Panc1 (cell line): ENCODE results near the gene PRR15. TPM values are rescaled to one million over a fixed set of nuclear protein-coding genes. Genes with fewer than 3 reads are reported as not detected.

Source experiments
- ATAC-seq: fragments of 200-7000 bp; cut with Tn5 transposase; 2 replicates; pipeline ENCODE4 v1.9.1; 2020; ENCODE audit warnings: mild to moderate bottlenecking, moderate library complexity
- BruUV-seq: library from RNA; stranded (reverse); fragments of 400-500 nt; replicated peaks from 2 replicates; lab custom pipeline; 2021; lab: Mats Ljungman, UMichigan
- CTCF ChIA-PET: fragments of 300-600 bp; sonication (Branson Sonifier 250); formaldehyde crosslinking; loops from one replicate; lab custom pipeline; 2022; ENCODE audit warnings: antibody characterized with exemption; lab: Charles Lee
- POLR2A ChIA-PET: fragments of 300-600 bp; sonication (Branson Sonifier 250); formaldehyde crosslinking; loops from one replicate; lab custom pipeline; 2022; ENCODE audit warnings: antibody characterized with exemption; lab: Charles Lee
- DNase-seq: peaks from one replicate; pipeline ENCODE4 v3.0.0-alpha.2; 2010; ENCODE audit warnings: low read depth, low spot score
- H3K27ac ChIP-seq: 2 replicates; pipeline ENCODE4 v1.5.1; 2011; ENCODE audit warnings: mild to moderate bottlenecking, low read length, inconsistent platforms
- H3K27me3 ChIP-seq: fragments of 200-500 bp; sonication (Bioruptor generic); 2 replicates; pipeline ENCODE4 v1.6.0; 2014; ENCODE audit warnings: low read length, inconsistent platforms; ENCODE audit not compliant: control insufficient read depth, insufficient read depth
- H3K36me3 ChIP-seq: fragments of 200-500 bp; sonication (Bioruptor generic); 2 replicates; pipeline ENCODE4 v1.5.1; 2014; ENCODE audit warnings: inconsistent platforms, mild to moderate bottlenecking, low read length, moderate library complexity; ENCODE audit not compliant: control insufficient read depth, insufficient read depth
- H3K4me1 ChIP-seq: 2 replicates; pipeline ENCODE4 v1.5.1; 2011; ENCODE audit warnings: inconsistent platforms, mild to moderate bottlenecking, low read length, moderate library complexity; ENCODE audit not compliant: control insufficient read depth, insufficient read depth
- H3K4me3 ChIP-seq, 2 experiments: 2 replicates each; pipeline ENCODE4 v1.5.1; 2011 to 2012; ENCODE audit warnings: low read depth in 2 of 2, low read length in 2 of 2, mild to moderate bottlenecking in 2 of 2, inconsistent platforms in 1 of 2, moderate library complexity in 1 of 2
- H3K9me3 ChIP-seq: fragments of 200-500 bp; sonication (Bioruptor generic); 2 replicates; pipeline ENCODE4 v1.5.1; 2014; ENCODE audit warnings: low read depth, mild to moderate bottlenecking, inconsistent platforms, low read length, moderate library complexity; ENCODE audit not compliant: control insufficient read depth, insufficient read depth
- CTCF ChIP-seq: fragments of 450-650 bp; IDR thresholded peaks from 2 replicates; pipeline ENCODE4 v1.5.1; 2017; ENCODE audit warnings: mild to moderate bottlenecking
- POLR2AphosphoS5 ChIP-seq: IDR thresholded peaks from 2 replicates; pipeline ENCODE4 v1.6.1; 2012; ENCODE audit warnings: mild to moderate bottlenecking, low read depth, low read length, moderate library complexity
- REST ChIP-seq, 2 experiments: IDR thresholded peaks; 2 replicates each; pipeline ENCODE4 v1.6.1; 2011 to 2012; ENCODE audit warnings: low read depth in 2 of 2, control low read depth in 1 of 2, low read length in 1 of 2, mild to moderate bottlenecking in 1 of 2, moderate library complexity in 1 of 2; ENCODE audit not compliant: insufficient read depth in 1 of 2
- TCF7L2 ChIP-seq: IDR thresholded peaks from 2 replicates; pipeline ENCODE4 v1.6.1; 2011; ENCODE audit warnings: mild to moderate bottlenecking, low read depth, low read length, inconsistent platforms
- in situ Hi-C: cut with HindIII; loops from 2 replicates; pipeline ENCODE4 v1.10.0; 2016; ENCODE audit warnings: low sequenced_read_pairs, low pct_unique_long_range_greater_than_20kb
- intact Hi-C: fragments of 100-400 bp; cut with micrococcal nuclease; formaldehyde crosslinking; loops from one replicate; pipeline ENCODE4 v1.10.0; 2022; ENCODE audit not compliant: unreplicated experiment
- total RNA-seq: library from RNA; stranded (reverse); gene quantifications from one replicate; pipeline ENCODE4 v1.2.1, GENCODE V29; 2021; ENCODE audit not compliant: unreplicated experiment

The PRR15 gene
- total RNA-seq, 1 experiment from 2014 or later: 0.23 TPM

- Histone ChIP-seq H3K27me3 (no peaks in the 10 kb centered on the region), H3K4me1 (no peaks in the 10 kb centered on the region), H3K36me3 (no peaks in the 10 kb centered on the region), H3K9me3 (no peaks in the 10 kb centered on the region), H3K4me3 (no peak overlapping the region), H3K27ac (no peak overlapping the region)
- no TSS peak for BruUV-seq
- intact Hi-C loops (no loop called here), in situ Hi-C loops (no loop called here)
- ChIA-PET POLR2A (interaction anchor here (0.5 to 0.6 kb wide), 2 partner anchors 76 to 333 kb away, joined by 3 read pairs; no protein-coding TSS in a partner anchor), CTCF (no interaction called here)
- ATAC-seq (no peak), DNase-seq (no peak)
- TF ChIP-seq CTCF (peak; percentile 90), TCF7L2 (no peak), REST (IDR thresholded peaks at IDR 0.05; ENCODE audit: insufficient read depth in 1 of 2, low read depth in 2 of 2, low read length in 1 of 2) (no peak)
Measured at GRCh38 chr7:29609162-29610037, 45.8 kb downstream of the PRR15 start.

- in situ Hi-C loops: no loop called here
- no TSS peak for BruUV-seq
- Histone ChIP-seq H3K9me3 (no peaks in the 10 kb centered on the region), H3K36me3 (no peaks in the 10 kb centered on the region), H3K27me3 (no peaks in the 10 kb centered on the region), H3K4me3 (no peak overlapping the region), H3K4me1 (no peaks in the 10 kb centered on the region), H3K27ac (no peak overlapping the region)
- TF ChIP-seq CTCF: peak; percentile 67
- no peak for TF ChIP-seq POLR2AphosphoS5
- DNase-seq: no peak
- CTCF ChIA-PET: no interaction called here
- POLR2A ChIA-PET: interaction anchor here (0.5 to 0.6 kb wide), 2 partner anchors 75 to 332 kb away, joined by 3 read pairs; no protein-coding TSS in a partner anchor
- no peak for ATAC-seq
- intact Hi-C loops: no loop called here
Measured at GRCh38 chr7:29610086-29610485, 46.5 kb downstream of the PRR15 start.
